Lower lobe of right lung (tissue), 2 donors: ENCODE data around the gene MESP2. TPM values are rescaled to one million over a fixed set of nuclear protein-coding genes. Genes with fewer than 3 reads are reported as not detected.

ENCODE experiments used
- ATAC-seq, 2 donors: fragments of 200-7000 bp; cut with Tn5 transposase; one replicate each; pipeline ENCODE4 v1.9.1; 2020 to 2022; ENCODE audit warnings: mild to moderate bottlenecking in 2 of 2, moderate library complexity in 2 of 2
- DNase-seq: peaks from one replicate; pipeline ENCODE4 v3.0.0-alpha.2; 2020
- H3K27ac ChIP-seq: fragments of 200-600 bp; one replicate; pipeline ENCODE4 v1.8.0; 2022
- H3K27me3 ChIP-seq: fragments of 200-600 bp; one replicate; pipeline ENCODE4 v1.8.0; 2022; ENCODE audit warnings: low read depth
- H3K36me3 ChIP-seq: fragments of 200-600 bp; one replicate; pipeline ENCODE4 v1.8.0; 2022; ENCODE audit warnings: mild to moderate bottlenecking
- H3K4me1 ChIP-seq: fragments of 200-600 bp; one replicate; pipeline ENCODE4 v1.8.0; 2022
- H3K4me3 ChIP-seq: fragments of 200-600 bp; one replicate; pipeline ENCODE4 v1.8.0; 2022; ENCODE audit warnings: mild to moderate bottlenecking
- H3K9me3 ChIP-seq: fragments of 200-600 bp; one replicate; pipeline ENCODE4 v1.8.0; 2022
- intact Hi-C: fragments of 100-400 bp; cut with DNase I; formaldehyde crosslinking; loops from one replicate; pipeline ENCODE4 v1.11.0; 2022
- total RNA-seq: library from RNA; stranded (reverse); fragmentation: NEBNext Ultra II Directional; extraction: Animal tissue kit (Norgen Biotek cat#: 25700); gene quantifications from one replicate; pipeline ENCODE4 v1.2.1, GENCODE V29; 2021
- TF ChIP-seq, protein P1 (sequence below): fragments of 200-600 bp; IDR thresholded peaks from one replicate; pipeline ENCODE4 v1.8.0; 2022; ENCODE audit warnings: antibody characterized with exemption, mild to moderate bottlenecking
- donor health status: DM: no; HTN: yes; CAD: no; lungs with severe emphysema.

The MESP2 gene
- total RNA-seq, 1 donor from 2014 or later = not detected

DNA sequence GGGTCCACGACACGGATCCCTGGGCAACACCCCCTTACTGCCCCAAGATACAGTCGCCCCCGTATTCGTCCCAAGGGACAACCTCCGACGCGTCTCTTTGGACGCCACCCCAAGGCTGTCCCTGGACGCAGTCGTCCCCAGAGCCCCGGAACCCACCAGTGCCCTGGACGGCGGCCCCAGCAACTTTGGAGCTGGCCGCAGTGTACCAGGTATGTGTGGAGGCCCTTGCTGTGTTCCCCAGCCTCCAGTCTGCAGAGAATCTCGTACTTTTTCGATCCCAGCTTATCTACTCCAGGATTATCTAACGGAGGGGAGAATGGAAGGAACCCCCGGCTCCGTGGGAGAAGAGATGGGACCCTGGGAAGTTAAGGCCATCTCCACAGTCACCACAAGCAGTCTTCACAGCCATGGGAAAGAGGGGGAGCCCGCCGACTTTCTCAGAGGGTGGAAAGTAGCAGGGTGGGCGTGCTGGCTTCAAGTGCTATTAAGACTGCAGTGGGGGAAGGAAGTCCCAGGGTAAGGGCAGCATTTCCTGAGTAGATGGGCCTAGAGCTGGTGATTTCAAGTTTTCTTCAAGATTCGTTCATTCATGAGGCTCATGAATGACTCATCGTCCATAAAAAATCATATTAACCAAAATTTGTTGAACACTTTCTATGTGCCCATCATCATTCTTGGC, 1.1 kb downstream of the MESP2 start:
- no peak for DNase-seq
- H3K4me1 ChIP-seq = peaks cover 18% of the 10 kb centered on the region
- H3K9me3 ChIP-seq = no peaks in the 10 kb centered on the region
- TF ChIP-seq, protein P1, sequence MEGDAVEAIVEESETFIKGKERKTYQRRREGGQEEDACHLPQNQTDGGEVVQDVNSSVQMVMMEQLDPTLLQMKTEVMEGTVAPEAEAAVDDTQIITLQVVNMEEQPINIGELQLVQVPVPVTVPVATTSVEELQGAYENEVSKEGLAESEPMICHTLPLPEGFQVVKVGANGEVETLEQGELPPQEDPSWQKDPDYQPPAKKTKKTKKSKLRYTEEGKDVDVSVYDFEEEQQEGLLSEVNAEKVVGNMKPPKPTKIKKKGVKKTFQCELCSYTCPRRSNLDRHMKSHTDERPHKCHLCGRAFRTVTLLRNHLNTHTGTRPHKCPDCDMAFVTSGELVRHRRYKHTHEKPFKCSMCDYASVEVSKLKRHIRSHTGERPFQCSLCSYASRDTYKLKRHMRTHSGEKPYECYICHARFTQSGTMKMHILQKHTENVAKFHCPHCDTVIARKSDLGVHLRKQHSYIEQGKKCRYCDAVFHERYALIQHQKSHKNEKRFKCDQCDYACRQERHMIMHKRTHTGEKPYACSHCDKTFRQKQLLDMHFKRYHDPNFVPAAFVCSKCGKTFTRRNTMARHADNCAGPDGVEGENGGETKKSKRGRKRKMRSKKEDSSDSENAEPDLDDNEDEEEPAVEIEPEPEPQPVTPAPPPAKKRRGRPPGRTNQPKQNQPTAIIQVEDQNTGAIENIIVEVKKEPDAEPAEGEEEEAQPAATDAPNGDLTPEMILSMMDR = no peak
- H3K4me3 ChIP-seq = peak overlapping the region; percentile 53
- intact Hi-C loops = no loop called here
- no peak for ATAC-seq
- no peak overlapping the region for H3K27ac ChIP-seq
- H3K27me3 ChIP-seq = no peaks in the 10 kb centered on the region
- H3K36me3 ChIP-seq = no peaks in the 10 kb centered on the region

DNA sequence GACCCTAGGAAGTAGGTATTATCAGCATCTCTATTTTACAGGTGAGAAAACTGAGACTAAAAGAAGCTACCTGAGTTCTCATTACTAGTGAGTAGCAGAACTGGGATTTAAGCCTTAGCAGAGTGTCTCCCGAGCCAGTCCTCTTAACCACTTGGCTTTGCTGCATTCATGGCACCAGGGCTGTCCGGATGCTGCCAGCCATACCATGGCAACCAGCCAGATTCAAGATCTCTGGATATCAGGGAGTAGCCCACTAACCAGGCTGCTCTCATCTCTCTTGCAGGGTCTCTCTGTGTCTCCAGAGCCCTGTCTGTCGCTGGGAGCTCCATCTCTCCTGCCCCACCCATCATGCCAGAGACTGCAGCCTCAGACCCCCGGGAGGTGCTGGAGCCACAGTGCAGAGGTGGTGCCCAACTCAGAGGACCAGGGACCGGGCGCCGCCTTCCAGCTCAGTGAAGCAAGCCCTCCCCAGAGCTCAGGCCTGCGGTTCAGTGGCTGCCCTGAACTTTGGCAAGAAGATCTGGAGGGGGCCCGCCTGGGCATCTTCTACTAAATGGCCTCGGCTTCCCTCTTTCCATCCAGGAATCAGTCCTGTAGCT, 1.7 kb downstream of the MESP2 start:
- no peaks in the 10 kb centered on the region for H3K36me3 ChIP-seq
- intact Hi-C loops = no loop called here
- H3K27me3 ChIP-seq = no peaks in the 10 kb centered on the region
- no peaks in the 10 kb centered on the region for H3K9me3 ChIP-seq
- DNase-seq (no peak), ATAC-seq (no peak)
- H3K4me1 ChIP-seq = peaks cover 18% of the 10 kb centered on the region
- no peak overlapping the region for H3K4me3 ChIP-seq
- H3K27ac ChIP-seq = no peak overlapping the region
- TF ChIP-seq, protein P1 = no peak

DNA sequence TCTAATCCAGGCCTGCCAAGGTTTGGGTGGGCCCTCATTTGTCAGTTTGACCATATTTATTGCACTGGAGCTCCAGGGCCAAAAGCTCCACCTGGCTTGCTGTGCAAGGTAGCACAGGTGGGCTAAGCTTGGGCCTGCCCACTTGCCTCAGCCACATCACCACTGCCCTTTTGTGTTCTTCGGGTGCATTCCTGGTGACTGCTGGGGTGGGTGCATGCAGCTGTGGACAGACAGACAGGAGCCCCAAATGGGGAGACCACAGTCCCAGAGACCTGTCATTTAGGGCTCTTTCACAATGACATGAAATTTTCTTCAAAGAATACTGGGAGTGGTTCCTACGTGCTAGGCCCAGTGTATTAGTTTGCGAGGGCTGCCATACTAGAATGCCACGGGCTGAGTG, 2.7 kb downstream of the MESP2 start:
- Histone ChIP-seq H3K4me3 (no peak overlapping the region), H3K27me3 (no peaks in the 10 kb centered on the region), H3K27ac (no peak overlapping the region), H3K4me1 (peaks cover 18% of the 10 kb centered on the region), H3K36me3 (no peaks in the 10 kb centered on the region), H3K9me3 (no peaks in the 10 kb centered on the region)
- ATAC-seq = no peak
- intact Hi-C loops = no loop called here
- DNase-seq = no peak
- TF ChIP-seq, protein P1 = no peak

DNA sequence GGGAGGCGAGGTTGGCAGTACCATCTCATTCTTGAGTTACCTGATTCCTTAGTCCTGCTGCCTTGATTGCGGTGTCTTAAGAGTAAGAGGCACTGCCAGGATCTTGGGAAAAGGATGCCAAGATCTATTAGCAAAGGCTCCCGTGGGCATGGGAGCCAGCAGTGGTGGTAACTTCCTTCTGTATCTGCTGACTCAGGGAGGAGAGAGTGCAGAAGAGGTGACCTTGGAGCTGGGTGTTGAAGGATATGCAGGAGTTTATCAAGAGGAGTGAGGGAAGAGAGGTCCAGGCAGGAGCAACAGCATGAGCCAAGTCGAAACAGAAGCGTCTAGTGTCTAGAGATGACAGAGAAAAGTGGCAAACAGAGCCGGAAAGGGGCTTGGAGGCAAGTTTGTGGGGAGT, 4.5 kb downstream of the MESP2 start:
- ATAC-seq (no peak), DNase-seq (no peak)
- TF ChIP-seq, protein P1 = no peak
- Histone ChIP-seq H3K27me3 (no peaks in the 10 kb centered on the region), H3K36me3 (no peaks in the 10 kb centered on the region), H3K4me3 (no peak overlapping the region), H3K4me1 (peaks cover 25% of the 10 kb centered on the region), H3K27ac (no peak overlapping the region), H3K9me3 (no peaks in the 10 kb centered on the region)
- intact Hi-C loops = no loop called here

DNA sequence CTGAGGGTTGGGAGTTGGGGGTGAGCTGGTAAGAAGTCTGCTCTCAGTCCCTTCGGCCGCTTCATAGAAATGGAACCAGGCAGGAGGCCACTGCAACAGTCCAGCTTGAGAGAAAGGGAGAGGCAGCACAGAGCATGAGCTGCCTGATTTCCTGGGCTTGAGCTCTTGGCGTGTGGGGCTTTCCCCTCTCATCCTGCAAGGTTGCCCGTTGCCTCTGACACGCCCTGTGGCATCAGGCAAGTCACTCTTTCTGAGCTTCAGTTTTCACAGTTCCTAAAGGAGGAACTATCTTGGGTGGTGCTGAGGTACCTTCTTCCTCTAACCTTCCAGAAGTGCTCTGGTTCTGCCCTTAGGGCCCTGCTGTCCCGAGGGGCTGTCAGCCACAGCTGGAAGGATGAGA, 4.9 kb downstream of the MESP2 start:
- peaks cover 23% of the 10 kb centered on the region for H3K4me1 ChIP-seq
- no peak for ATAC-seq
- no peak overlapping the region for H3K4me3 ChIP-seq
- no peaks in the 10 kb centered on the region for H3K9me3 ChIP-seq
- H3K27me3 ChIP-seq = no peaks in the 10 kb centered on the region
- TF ChIP-seq, protein P1 = no peak
- H3K36me3 ChIP-seq = no peaks in the 10 kb centered on the region
- intact Hi-C loops = no loop called here
- no peak for DNase-seq
- no peak overlapping the region for H3K27ac ChIP-seq
